Measurements from ENCODE around the gene PLCD4. TPM values are rescaled to one million over a fixed set of nuclear protein-coding genes. Genes with fewer than 3 reads are reported as not detected.

The PLCD4 gene
- total and polyA plus RNA-seq, 7 experiments from 2014 or later = 0.15 to 1.7 (median 0.51) TPM

GRCh38 chr2:218577482-218578220, 30.0 kb upstream of the PLCD4 start:
- Mint-ChIP-seq H3K9me3 (no peaks in the 10 kb centered on the region), H3K4me1 (peaks cover 11 to 57% (median 55%) of the 10 kb centered on the region in 7 donors), H3K36me3 (peaks cover 0 to 26% (median 8%) of the 10 kb centered on the region in 5 donors), H3K27ac (peak overlapping the region in 4 of 9 donors; percentile 2 to 31 (median 24)), H3K27me3 (no peaks in the 10 kb centered on the region), H3K4me3 (no peak overlapping the region)
- peaks cover 4 to 23% (median 14%) of the 10 kb centered on the region in 3 experiments for H3K36me3 ChIP-seq (ENCODE audit: control insufficient read depth in 2 of 3, insufficient read depth in 3 of 3, low read length in 3 of 3)
- H3K4me1 ChIP-seq (ENCODE audit: control insufficient read depth in 2 of 2, insufficient read depth in 2 of 2, low read length in 2 of 2) = peaks cover 0 to 4% of the 10 kb centered on the region in 2 donors
- POLR2A ChIA-PET = interaction anchor here (0.6 to 1.2 kb wide), 2 partner anchors 10 to 95 kb away, joined by 3 read pairs; partner anchors contain the start of gene USP37
- DNase-seq = no peak
- H3K9me3 ChIP-seq (ENCODE audit: control insufficient read depth in 2 of 3, low read length in 3 of 3) = no peaks in the 10 kb centered on the region
- no peak overlapping the region for H3K27ac ChIP-seq (ENCODE audit: low read depth, low read length)
- CTCF ChIA-PET = interaction anchor here (0.7 kb wide), 1 partner anchor 43 kb away, joined by 3 read pairs; no protein-coding TSS in a partner anchor
- no peak for ATAC-seq
- H3K27me3 ChIP-seq (ENCODE audit: control insufficient read depth in 2 of 2, insufficient read depth in 2 of 2, low read length in 2 of 2) = no peaks in the 10 kb centered on the region
- no peak overlapping the region for H3K4me3 ChIP-seq (ENCODE audit: low read length)
- intact Hi-C loops (cut with micrococcal nuclease) = no loop called here

DNA sequence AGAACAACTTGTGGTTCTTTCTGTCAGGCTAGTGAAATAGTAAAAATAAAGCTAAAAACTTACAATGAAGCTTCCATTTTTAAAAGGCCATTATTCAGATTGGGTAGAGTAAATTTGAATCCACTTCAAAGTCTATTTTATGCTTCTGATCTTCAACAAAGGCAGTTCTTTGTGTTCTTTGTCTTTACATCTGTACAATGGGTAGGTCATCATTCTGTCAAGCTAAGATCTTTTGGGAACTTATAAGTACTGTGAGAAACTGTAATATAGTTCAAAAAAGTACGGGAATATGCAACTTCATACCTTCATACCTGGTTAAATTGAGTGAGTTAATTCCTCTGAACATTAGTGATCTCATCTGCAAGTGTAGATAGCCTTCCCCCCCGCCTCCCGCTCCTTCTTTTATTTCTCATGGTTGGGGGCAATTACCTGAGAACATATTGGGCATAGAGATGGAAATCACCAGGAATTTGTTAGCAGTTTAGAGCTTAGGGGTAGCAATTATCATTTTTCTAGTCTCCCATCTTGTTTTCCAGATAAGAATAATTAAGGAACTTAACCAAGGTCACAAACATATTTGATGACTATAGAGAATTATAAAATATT, 29.3 kb upstream of the PLCD4 start:
- ChIA-PET POLR2A (interaction anchor here (0.6 kb wide), 1 partner anchor 96 kb away, joined by 3 read pairs; no protein-coding TSS in a partner anchor), CTCF (interaction anchor here (0.7 kb wide), 1 partner anchor 44 kb away, joined by 3 read pairs; no protein-coding TSS in a partner anchor)
- H3K4me1 ChIP-seq (ENCODE audit: control insufficient read depth in 2 of 2, insufficient read depth in 2 of 2, low read length in 2 of 2) = peaks cover 0 to 4% of the 10 kb centered on the region in 2 donors
- intact Hi-C loops (cut with micrococcal nuclease) = no loop called here
- Mint-ChIP-seq H3K4me1 (peaks cover 11 to 60% (median 52%) of the 10 kb centered on the region in 7 donors), H3K4me3 (peak overlapping the region in 1 of 10 donors; percentile 1), H3K36me3 (peaks cover 0 to 32% (median 14%) of the 10 kb centered on the region in 5 donors), H3K9me3 (no peaks in the 10 kb centered on the region), H3K27ac (peak overlapping the region in 5 of 9 donors; percentile 0 to 50 (median 6)), H3K27me3 (no peaks in the 10 kb centered on the region)
- no peak overlapping the region for H3K4me3 ChIP-seq (ENCODE audit: low read length)
- H3K27me3 ChIP-seq (ENCODE audit: control insufficient read depth in 2 of 2, insufficient read depth in 2 of 2, low read length in 2 of 2) = no peaks in the 10 kb centered on the region
- H3K9me3 ChIP-seq (ENCODE audit: control insufficient read depth in 2 of 3, low read length in 3 of 3) = no peaks in the 10 kb centered on the region
- ATAC-seq = no peak
- no peak overlapping the region for H3K27ac ChIP-seq (ENCODE audit: low read depth, low read length)
- DNase-seq = no peak
- H3K36me3 ChIP-seq (ENCODE audit: control insufficient read depth in 2 of 3, insufficient read depth in 3 of 3, low read length in 3 of 3) = peaks cover 4 to 30% (median 17%) of the 10 kb centered on the region in 3 experiments

DNA sequence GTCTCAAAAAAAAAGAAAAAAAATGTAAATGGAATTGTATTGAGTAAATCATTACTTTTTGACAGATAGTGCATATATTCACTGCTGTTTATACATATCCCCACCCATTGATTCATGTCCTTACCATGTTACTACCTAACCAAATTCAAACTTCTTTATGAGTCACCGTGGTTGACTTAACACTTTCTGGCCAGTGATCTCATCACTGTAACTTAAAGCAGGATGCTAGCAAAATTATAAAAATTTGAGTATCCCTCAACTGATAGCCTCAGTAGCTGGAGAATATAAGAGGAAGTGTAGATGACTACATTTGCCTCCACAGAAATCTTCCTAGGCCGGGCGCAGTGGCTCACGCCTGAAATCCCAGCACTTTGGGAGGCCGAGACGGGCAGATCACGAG, 25.6 kb upstream of the PLCD4 start:
- H3K27ac Mint-ChIP-seq = peak overlapping the region in 2 of 9 donors; percentile 14 to 60
- Histone ChIP-seq H3K4me3 (ENCODE audit: low read length) (no peak overlapping the region), H3K36me3 (ENCODE audit: control insufficient read depth in 2 of 3, insufficient read depth in 3 of 3, low read length in 3 of 3) (peaks cover 15 to 57% (median 16%) of the 10 kb centered on the region in 3 experiments), H3K27ac (ENCODE audit: low read depth, low read length) (no peak overlapping the region), H3K27me3 (ENCODE audit: control insufficient read depth in 2 of 2, insufficient read depth in 2 of 2, low read length in 2 of 2) (no peaks in the 10 kb centered on the region), H3K9me3 (ENCODE audit: control insufficient read depth in 2 of 3, low read length in 3 of 3) (no peaks in the 10 kb centered on the region), H3K4me1 (ENCODE audit: control insufficient read depth in 2 of 2, insufficient read depth in 2 of 2, low read length in 2 of 2) (peaks cover 0 to 4% of the 10 kb centered on the region in 2 donors)
- ATAC-seq = no peak
- H3K36me3 Mint-ChIP-seq = peaks cover 0 to 38% (median 23%) of the 10 kb centered on the region in 5 donors
- peak overlapping the region in 1 of 10 donors; percentile 24 for H3K4me3 Mint-ChIP-seq
- no peaks in the 10 kb centered on the region for H3K9me3 Mint-ChIP-seq
- ChIA-PET POLR2A (no interaction called here), CTCF (interaction anchor here (0.7 kb wide), 1 partner anchor 271 kb away, joined by 3 read pairs; no protein-coding TSS in a partner anchor)
- intact Hi-C loops (cut with micrococcal nuclease) = loop anchor here in 1 of 2 donors (2.0 kb wide), 1 partner anchor 13 kb away; the partner anchor contains the start of genes CNOT9 and USP37
- H3K4me1 Mint-ChIP-seq = peaks cover 7 to 41% (median 26%) of the 10 kb centered on the region in 7 donors
- DNase-seq = no peak
- H3K27me3 Mint-ChIP-seq = no peaks in the 10 kb centered on the region

GRCh38 chr2:218583983-218584850, 23.5 kb upstream of the PLCD4 start:
- Mint-ChIP-seq H3K27ac (peak overlapping the region in 1 of 9 donors; percentile 56), H3K9me3 (no peaks in the 10 kb centered on the region), H3K4me3 (no peak overlapping the region), H3K36me3 (peaks cover 0 to 36% (median 26%) of the 10 kb centered on the region in 5 donors), H3K4me1 (peaks cover 0 to 27% (median 7%) of the 10 kb centered on the region in 7 donors), H3K27me3 (no peaks in the 10 kb centered on the region)
- ChIA-PET CTCF (no interaction called here), POLR2A (no interaction called here)
- Histone ChIP-seq H3K4me3 (ENCODE audit: low read length) (no peak overlapping the region), H3K27me3 (ENCODE audit: control insufficient read depth in 2 of 2, insufficient read depth in 2 of 2, low read length in 2 of 2) (no peaks in the 10 kb centered on the region), H3K9me3 (ENCODE audit: control insufficient read depth in 2 of 3, low read length in 3 of 3) (no peaks in the 10 kb centered on the region), H3K36me3 (ENCODE audit: control insufficient read depth in 2 of 3, insufficient read depth in 3 of 3, low read length in 3 of 3) (peaks cover 15 to 66% (median 16%) of the 10 kb centered on the region in 3 experiments), H3K27ac (ENCODE audit: low read depth, low read length) (no peak overlapping the region), H3K4me1 (ENCODE audit: control insufficient read depth in 2 of 2, insufficient read depth in 2 of 2, low read length in 2 of 2) (no peaks in the 10 kb centered on the region)
- DNase-seq (no peak), ATAC-seq (no peak)
- intact Hi-C loops (cut with micrococcal nuclease) = loop anchor here in 1 of 2 donors (2.0 kb wide), 1 partner anchor 15 kb away; the partner anchor contains the start of genes CNOT9 and USP37

- Histone ChIP-seq H3K27me3 (ENCODE audit: control insufficient read depth in 2 of 2, insufficient read depth in 2 of 2, low read length in 2 of 2) (no peaks in the 10 kb centered on the region), H3K4me3 (ENCODE audit: low read length) (no peak overlapping the region), H3K4me1 (ENCODE audit: control insufficient read depth in 2 of 2, insufficient read depth in 2 of 2, low read length in 2 of 2) (no peaks in the 10 kb centered on the region), H3K36me3 (ENCODE audit: control insufficient read depth in 2 of 3, insufficient read depth in 3 of 3, low read length in 3 of 3) (peaks cover 14 to 80% (median 19%) of the 10 kb centered on the region in 3 experiments), H3K9me3 (ENCODE audit: control insufficient read depth in 2 of 3, low read length in 3 of 3) (no peaks in the 10 kb centered on the region), H3K27ac (ENCODE audit: low read depth, low read length) (no peak overlapping the region)
- Mint-ChIP-seq H3K9me3 (no peaks in the 10 kb centered on the region), H3K27ac (peak overlapping the region in 1 of 9 donors; percentile 11), H3K36me3 (peaks cover 4 to 41% (median 29%) of the 10 kb centered on the region in 5 donors), H3K27me3 (no peaks in the 10 kb centered on the region), H3K4me3 (no peak overlapping the region), H3K4me1 (peaks cover 0 to 23% (median 3%) of the 10 kb centered on the region in 7 donors)
- ATAC-seq (no peak), DNase-seq (no peak)
- CTCF ChIA-PET = no interaction called here
- POLR2A ChIA-PET = no interaction called here
- intact Hi-C loops (cut with micrococcal nuclease) = no loop called here
These were observed 22.2 kb upstream of the PLCD4 start for GRCh38 chr2:218585541-218585940.

- no peaks in the 10 kb centered on the region for H3K36me3 ChIP-seq (ENCODE audit: control insufficient read depth in 2 of 3, insufficient read depth in 3 of 3, low read length in 3 of 3)
- Mint-ChIP-seq H3K4me3 (no peak overlapping the region), H3K27ac (no peak overlapping the region), H3K36me3 (no peaks in the 10 kb centered on the region), H3K4me1 (peaks cover 0 to 2% (median 0%) of the 10 kb centered on the region in 7 donors), H3K27me3 (peaks cover 13 to 18% (median 15%) of the 10 kb centered on the region in 5 donors), H3K9me3 (no peaks in the 10 kb centered on the region)
- DNase-seq = no peak
- no peaks in the 10 kb centered on the region for H3K27me3 ChIP-seq (ENCODE audit: control insufficient read depth in 2 of 2, insufficient read depth in 2 of 2, low read length in 2 of 2)
- H3K9me3 ChIP-seq (ENCODE audit: control insufficient read depth in 2 of 3, low read length in 3 of 3) = no peaks in the 10 kb centered on the region
- no peak overlapping the region for H3K4me3 ChIP-seq (ENCODE audit: low read length)
- CTCF ChIA-PET = no interaction called here
- POLR2A ChIA-PET = no interaction called here
- no peaks in the 10 kb centered on the region for H3K4me1 ChIP-seq (ENCODE audit: control insufficient read depth in 2 of 2, insufficient read depth in 2 of 2, low read length in 2 of 2)
- ATAC-seq = no peak
- H3K27ac ChIP-seq (ENCODE audit: low read depth, low read length) = no peak overlapping the region
- intact Hi-C loops (cut with micrococcal nuclease) = no loop called here
These were observed 2.3 kb upstream of the PLCD4 start for GRCh38 chr2:218605432-218605831.

All from naive thymus-derived CD4-positive, alpha-beta T cell (primary cell).